VCaP (cell line): ENCODE results near the gene RAB1A.

Source experiments
- H3K27ac ChIP-seq: fragments of 450-650 bp; 2 replicates; pipeline ENCODE4 v1.5.1; 2017
- CTCF ChIP-seq: fragments of 450-650 bp; conservative IDR thresholded peaks from 2 replicates; pipeline ENCODE4 v1.5.1; 2017; ENCODE audit warnings: mild to moderate bottlenecking, moderate library complexity

The RAB1A gene

GRCh38 chr2:65116645-65117044 lies 13.3 kb downstream of the RAB1A start:
- H3K27ac ChIP-seq = no peak overlapping the region
- no peak for TF ChIP-seq CTCF

- TF ChIP-seq CTCF = no peak
- no peak overlapping the region for H3K27ac ChIP-seq
Measured at GRCh38 chr2:65114921-65115320, 15.0 kb downstream of the RAB1A start.

- no peak overlapping the region for H3K27ac ChIP-seq
- TF ChIP-seq CTCF = no peak
Measured at GRCh38 chr2:65113816-65114215, 16.1 kb downstream of the RAB1A start.

GRCh38 chr2:65113229-65113628 lies 16.7 kb downstream of the RAB1A start:
- H3K27ac ChIP-seq = no peak overlapping the region

GRCh38 chr2:65112633-65113032 lies 17.3 kb downstream of the RAB1A start:
- TF ChIP-seq CTCF = no peak
- no peak overlapping the region for H3K27ac ChIP-seq

More at GRCh38 chr2:65113229-65113628, 16.7 kb downstream of the RAB1A start:
- TF ChIP-seq CTCF = no peak

- H3K27ac ChIP-seq = no peak overlapping the region
- no peak for TF ChIP-seq CTCF
Measured at GRCh38 chr2:65108780-65109179, 21.1 kb downstream of the RAB1A start.

- TF ChIP-seq CTCF = no peak
- H3K27ac ChIP-seq = no peak overlapping the region
Measured at GRCh38 chr2:65107530-65107929, 22.4 kb downstream of the RAB1A start.
